Measurements from ENCODE around the gene NEDD4.

GRCh38 chr15:55860468-55860867, 132.9 kb downstream of the NEDD4 start:
- TF ChIP-seq YY1 (IDR thresholded peaks at IDR 0.05; ENCODE audit: low read depth), result no peak
- TF ChIP-seq REST (IDR thresholded peaks at IDR 0.05; ENCODE audit: low read depth, low read length), result no peak
- no peak for TF ChIP-seq POLR2AphosphoS5 (IDR thresholded peaks at IDR 0.05; ENCODE audit: low read depth, low read length)
- no peak for TF ChIP-seq CTCF (IDR thresholded peaks at IDR 0.05)
- no peak for TF ChIP-seq TCF12 (IDR thresholded peaks at IDR 0.05)
- TF ChIP-seq CHD2 (IDR thresholded peaks at IDR 0.05; ENCODE audit: low read length, partially characterized antibody), result no peak
- TF ChIP-seq TAF1 (IDR thresholded peaks at IDR 0.05; ENCODE audit: borderline replicate concordance, low read depth, low read length), result no peak
